Retina (tissue), 1 donor: ENCODE data around the gene DR1.

Experiments used
- DNase-seq: peaks from one replicate; pipeline ENCODE4 v3.0.0-alpha.2; 2016

Gene DR1

DNA sequence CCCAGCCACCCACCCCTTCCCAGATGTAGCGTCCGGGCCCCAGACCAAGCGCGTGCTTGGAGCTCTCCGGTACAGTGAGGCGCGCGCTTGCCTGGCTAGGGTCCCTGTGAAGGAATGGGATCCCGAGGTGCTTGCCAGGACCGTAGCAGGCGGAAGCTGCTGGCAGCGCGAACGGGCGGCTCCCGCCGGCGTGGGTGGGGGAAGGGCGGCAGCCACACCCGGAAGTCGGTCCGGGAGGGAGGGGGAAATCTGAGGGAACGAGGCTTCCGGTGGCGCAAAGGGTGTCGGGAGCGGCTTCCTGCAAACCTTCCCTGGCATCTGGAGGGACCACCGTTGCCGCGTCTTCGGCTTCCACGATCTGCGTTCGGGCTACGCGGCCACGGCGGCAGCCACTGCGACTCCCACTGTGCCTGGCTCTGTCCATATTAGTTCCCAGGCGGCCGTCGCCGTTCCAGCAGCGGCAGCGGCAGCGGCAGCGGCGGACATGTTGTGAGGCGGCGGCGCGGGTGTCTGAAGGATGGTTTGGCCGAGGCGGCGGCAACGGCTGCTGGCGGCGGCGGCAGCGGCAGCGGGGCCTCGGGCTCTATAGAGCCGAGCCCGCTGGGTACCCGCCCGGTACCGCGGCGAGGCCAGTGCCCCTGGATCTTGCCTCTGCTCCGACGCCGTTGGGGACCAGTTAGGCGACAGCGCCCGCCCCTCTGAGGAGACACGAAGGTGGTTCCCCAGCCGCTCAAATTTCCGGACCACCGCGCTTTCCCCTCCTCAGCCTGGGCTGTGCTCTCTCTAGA is at the start of gene DR1:
TSS of gene DR1 (plus strand) at position 275 of the 788 bp plus-strand sequence. CDS start 739 bp downstream, outside the sequence.
- DNase-seq = peak; percentile 97

DNA sequence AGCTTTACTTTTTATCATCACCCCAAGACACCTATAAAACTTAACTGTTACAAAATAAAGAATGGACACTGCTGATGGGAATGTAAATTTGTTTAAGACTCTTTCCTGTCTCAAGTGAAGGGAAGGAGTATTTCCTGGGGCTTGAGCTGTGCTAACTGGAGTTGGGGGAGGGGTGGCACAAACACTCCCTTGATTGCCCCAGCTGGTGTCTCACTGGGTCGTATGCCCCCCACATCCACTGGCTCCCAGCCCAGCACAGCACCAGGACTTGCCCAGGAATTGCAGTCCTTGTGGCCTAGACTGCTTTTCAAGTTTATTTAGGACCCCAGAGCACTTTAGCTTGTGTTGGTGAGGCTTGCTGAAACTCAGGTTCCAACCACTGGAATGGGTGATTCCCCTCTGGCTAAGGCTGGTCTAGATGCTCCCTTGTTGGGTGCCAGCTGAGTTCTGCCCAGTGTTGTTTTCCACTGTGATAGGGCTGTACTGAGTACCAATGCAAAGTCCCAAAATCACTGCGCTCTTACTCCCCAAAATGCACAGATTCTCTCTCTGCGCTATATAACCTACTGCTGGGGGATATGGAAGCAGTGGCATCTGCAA is 49.1 kb upstream of the DR1 start:
- DNase-seq = no peak

DNA sequence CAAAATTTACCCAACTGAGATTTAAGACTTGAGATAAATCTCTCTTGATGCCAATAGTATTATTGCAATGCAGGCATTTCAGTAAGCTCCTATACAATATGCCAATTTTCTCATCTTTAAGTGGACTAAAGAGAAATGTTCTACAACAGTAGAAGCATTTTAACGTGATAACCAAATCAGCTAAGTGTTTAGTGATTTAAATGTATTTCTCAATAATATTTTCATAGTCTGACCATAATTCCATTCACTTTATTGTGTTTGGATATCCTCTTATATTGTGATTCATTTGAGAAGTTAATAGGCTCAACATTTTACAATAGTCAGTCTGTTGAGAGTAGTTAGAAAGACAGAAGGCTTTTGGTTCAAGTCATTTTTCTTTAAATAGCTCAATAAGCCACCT is 44.6 kb upstream of the DR1 start:
- DNase-seq = no peak

DNA sequence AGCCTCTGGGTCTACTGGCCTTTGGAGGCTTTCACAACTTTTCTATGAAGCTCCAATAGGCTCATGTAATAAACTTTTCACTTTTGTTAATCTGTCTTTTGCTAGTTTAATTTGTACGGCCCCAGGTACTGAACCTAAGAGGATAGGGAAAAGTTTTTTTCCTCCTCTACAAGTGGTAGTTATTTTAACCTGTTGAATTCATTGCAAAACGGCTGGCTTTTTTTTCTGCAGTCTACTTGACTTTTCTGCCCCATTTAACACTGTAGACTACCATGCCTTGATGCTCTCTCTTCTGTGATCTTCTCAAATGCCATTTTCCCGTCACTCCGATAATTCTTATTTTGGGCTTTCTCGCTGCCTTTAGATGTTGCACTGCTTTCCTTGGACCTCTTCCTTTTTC is 43.6 kb upstream of the DR1 start:
- no peak for DNase-seq

DNA sequence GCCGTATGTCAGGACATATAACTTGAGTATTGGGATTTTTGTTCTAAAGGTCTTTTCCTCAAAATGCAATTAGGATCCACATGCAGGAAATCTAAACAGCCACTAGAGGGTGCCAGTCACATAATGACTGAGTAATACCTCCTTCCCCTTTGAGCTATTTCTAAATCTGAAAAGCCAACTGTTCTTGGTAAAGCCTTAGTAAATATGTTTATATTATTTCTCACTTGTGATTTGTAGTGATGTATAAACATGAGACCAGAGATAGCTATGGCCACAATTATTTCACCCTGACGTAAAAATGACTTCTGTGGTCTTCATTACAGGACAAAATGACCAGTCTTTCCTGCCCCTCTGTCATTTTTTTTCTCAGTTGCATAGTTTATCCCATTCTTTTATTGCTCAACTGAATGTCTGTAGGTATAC is 41.0 kb upstream of the DR1 start:
- DNase-seq = peak; percentile 35

DNA sequence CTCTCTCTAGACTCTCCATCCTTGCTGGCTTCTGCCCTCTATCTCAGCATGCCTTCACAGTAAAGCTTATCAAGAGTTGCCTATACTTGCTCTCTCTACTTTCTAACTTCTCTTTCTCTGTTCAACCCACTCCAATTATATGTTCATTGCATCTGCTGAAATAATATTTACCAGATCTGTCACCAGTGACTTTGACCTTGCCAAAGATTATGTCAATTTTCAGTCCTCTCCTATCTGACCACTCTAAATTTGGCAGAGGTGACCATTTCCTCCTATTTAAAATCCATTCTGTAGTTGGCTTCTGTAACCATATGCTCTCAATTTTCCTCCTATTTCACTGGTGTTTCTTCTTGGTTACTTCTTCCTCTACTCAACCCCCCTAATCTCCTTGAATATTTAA is 38.8 kb upstream of the DR1 start:
- DNase-seq = no peak

DNA sequence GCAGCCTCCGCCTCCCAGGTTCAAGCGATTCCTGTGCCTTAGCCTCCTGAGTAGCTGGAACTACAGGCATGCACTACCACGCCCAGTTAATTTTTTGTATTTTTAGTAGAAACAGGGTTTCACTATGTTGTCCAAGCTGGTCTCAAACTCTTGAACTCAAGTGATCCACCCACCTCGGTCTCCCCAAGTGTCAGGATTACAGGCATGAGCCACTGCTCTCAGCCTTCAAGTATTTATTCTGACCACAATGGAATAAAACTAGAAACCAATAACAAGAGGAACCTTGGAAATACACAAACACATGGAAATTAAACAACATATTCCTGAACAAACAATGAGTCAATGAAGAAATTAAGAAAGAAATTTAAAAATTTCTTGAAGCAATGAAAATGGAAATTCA is 32.7 kb upstream of the DR1 start:
- DNase-seq = no peak

DNA sequence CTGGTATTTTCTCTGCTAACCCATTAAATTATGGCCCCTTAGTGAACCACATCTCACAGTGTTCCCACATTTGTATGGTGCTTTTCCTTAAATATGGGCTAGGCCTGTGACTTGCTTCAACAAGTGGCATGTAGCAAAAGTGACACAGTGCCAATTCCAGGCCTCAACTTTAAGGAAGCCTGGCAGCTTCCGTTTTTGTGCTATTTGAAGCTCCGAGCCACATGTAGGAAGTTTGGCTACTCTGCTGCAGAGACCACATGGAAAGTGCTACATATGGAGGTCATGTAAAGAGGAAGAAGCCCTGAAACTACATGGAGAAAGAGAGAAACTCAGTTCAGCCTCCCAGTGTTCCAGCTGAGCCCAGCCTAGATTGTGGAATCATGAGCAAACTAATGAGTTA is 28.5 kb upstream of the DR1 start:
- peak; percentile 28 for DNase-seq

DNA sequence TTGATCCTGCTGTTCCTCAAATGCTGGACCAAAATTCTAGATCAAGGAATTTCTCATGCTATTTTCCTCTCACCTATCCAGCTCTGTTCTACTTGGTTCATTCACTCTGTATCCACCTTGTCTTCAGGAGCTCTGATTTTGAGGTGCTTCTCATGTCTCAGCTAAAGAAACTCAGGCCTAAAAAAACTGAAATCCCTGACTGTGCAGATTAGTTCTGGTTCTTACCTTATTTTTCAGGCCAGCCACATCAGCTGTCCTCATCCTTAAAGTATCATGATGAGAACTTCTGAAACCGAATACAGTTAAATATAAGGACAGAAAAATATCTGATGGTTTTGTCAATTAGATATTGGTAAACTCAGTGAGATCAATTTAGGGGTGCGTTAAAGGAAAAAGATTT is 27.8 kb upstream of the DR1 start:
- no peak for DNase-seq

DNA sequence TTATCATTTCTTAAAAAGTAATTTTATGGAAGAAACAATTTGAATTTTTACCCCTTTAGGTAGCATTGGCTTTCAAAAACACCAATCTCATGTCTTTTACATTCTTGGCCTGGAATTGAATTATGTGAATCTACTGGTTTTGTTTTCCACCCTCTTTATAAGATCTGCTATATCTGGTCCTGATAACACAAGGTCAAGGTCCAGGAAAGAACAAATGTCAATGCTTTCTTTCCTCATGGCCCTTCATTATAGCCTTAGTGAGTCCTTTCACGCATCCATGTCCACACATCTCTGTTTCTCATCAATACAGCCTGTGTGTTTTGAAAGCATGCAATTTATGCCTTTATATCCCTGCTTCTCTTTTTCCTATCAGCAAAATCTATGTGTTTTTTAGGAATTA is 24.0 kb upstream of the DR1 start:
- DNase-seq = no peak

DNA sequence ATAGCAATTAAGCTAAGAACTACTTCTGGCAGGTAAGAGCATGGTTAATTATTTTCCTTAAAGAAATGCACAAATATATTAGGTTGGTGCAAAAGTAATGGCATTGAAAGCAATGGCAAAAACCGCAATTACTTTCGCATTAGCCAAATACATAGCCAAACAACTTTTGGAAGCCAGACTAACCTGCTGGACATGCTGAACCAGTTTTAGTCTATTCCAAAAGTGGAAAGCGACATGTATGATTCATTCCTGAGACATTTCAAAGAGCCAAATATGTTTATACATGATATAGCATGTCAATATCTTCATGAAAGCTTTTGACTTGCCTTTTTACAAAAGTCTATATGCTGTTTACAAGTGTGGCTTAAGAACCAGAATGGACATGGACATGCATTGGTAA is 23.4 kb upstream of the DR1 start:
- no peak for DNase-seq

DNA sequence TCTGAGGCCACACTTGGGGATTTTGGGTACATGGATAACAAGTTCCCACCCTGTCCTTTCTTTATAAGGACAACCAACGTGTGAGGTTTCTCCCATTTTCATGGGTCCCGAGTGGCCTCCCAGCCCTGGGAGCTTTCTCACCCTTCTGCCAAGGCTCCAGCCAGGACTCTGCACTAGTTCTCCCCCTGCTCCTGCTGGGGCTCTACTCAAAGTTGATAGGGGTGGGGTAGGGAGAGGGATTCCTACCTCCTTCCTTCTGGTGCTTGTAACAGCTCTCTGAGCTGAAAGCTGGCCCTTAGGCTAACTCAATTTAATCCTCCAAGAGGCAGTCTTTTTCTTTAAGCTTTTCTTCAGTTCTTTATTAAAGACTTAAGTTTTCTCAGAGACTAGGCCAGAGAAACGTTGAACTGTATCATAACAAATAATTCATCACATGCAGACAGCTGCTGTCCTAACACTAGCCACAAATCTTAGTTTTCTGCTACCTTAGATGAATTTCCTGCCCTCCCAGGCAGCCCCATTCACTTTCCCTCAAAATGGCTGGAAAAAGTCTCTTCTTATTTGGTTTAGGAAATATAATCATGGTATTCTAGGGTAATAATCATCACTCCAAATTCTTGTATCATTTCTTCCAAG is 22.4 kb upstream of the DR1 start:
- no peak for DNase-seq

DNA sequence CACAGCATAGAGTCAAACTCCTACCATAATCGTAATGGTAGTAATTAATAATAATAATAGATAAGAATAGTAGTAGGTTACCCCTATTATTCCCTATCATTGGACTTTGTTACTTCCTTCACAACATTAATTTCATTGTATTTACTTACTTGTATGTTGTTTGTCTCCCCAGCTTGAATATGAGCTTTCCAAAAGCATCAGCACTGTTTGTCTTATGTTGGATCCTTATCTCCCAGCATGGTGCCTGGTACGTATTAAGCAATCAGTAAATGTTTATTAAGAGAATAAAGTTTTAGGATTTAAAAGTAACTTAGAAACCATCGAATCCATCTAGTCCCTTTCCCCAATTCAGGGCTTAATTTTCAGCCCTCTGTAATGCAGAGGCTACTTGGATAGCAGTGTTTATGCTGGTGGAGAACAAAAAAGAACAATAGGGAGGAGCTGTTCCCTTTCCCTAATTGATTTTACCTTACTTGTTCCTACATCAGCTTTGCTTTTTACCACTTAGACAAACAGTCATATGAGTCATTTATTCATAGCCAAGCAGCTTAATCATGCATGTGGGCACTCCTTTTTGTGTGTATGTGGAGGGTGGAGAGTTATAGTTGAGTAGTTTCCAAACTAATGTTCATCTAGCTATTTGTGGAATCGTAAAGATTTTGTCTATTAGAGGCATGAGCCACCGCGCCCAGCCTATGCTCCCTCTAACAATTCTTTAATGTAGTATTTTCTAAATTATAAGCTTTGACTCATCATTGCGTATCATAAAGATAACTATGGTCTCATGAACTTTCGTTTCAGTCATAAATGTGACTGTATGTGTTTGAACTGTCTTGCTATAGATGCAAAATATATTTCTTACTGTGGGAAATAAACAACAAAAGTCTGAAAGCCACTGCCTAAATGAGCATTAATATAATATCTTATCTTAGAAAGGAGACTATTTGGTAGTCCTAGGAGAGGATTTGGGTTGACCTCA is 20.9 kb upstream of the DR1 start:
- no peak for DNase-seq

DNA sequence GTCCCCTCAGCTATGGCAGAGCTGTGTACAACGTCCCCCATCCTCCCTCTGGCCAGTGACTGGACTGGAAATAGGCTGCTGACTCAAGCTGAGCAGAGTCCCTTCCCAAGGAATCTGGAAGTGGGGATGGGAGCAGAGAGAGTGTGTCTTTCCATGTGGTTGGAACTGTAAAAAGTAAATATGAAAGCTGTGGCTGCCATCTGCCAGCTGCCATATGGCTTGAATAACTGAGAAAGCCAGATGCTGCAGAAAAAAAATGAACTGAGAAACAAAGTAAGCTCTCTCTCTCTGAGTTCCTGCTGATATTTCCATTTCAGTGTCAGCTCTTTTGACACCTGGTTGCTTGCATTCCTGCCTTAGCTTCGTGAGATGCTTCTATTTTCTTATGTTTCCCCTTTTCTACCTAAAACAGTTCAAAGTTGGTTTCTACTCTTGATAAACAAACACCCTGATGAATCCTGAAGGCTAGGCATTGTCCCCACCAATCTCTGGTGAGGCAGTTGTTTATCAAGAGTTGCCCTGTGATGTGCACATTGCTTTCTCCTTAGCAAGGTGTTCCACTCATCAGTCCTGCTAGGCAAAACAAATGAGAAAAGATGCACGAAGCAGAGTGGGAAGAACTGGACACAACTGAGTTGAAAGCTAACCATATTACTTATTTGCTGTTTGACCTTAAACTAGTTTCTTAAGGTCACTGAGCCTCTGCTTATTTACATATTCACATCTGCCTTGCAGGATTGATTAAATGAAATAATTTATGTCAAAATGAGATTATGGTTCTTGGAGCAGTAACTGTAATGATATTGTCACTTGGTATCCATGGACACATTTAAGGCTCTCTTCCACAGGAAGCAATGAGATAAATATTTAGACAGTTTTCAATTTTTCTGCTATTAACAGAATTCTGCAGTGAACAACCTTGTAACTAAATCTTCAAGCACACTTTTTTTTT is 16.6 kb upstream of the DR1 start:
- peak; percentile 20 for DNase-seq

DNA sequence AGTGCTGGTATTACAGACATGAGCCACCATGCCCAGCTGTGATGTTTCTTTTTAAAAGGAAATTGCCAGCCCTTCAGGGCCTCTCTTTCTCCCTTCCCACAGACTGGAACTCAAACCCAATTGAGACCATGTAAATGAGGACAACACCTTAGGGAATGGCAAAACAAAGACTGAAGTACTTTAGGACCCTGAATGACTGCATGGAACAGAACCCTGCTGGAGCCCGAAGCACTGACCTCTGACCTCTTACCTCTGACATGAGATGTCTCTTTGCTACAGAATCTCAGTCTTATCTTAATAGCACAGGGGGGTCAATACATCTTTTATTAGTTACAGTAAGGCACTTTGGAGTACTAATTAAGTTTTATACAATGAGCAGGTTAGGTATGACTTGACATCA is 15.5 kb upstream of the DR1 start:
- DNase-seq = no peak

DNA sequence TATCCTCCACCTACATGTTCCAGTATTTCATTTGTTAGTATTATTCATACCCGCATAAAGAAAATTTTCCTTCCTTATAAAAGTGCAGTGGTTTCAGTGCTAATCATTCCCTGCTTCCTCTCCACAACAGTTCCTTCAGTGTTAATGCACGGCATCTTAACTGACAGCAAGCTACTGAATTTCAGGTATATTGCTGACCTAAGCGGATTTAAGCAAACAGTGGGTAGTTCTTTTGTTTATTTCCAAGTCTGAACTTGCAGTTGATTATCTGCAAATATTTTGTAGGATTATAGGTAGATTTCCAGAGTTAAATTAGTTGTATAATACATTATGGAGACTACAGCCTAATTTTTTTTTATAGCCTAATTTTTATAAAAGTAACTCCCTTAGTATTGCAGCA is 15.1 kb upstream of the DR1 start:
- no peak for DNase-seq

DNA sequence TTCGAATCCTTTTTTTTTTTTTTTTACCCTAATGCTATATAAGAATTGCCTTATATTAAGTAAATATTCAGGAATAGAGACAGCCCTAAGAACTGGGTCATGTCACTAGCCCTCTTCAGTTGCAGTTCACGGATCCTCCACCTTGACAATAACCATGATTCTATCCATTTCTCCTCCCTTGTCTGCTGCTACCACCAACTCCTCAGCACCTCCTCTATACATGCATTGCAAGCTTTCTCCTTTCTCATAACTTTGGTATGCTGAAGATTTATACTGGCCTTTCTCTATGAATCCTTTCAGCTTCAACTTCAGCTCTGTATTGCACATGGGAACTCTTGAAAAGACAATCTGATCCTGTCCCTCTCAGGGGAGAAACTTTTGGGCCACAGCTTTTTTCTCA is 14.3 kb upstream of the DR1 start:
- DNase-seq = no peak

DNA sequence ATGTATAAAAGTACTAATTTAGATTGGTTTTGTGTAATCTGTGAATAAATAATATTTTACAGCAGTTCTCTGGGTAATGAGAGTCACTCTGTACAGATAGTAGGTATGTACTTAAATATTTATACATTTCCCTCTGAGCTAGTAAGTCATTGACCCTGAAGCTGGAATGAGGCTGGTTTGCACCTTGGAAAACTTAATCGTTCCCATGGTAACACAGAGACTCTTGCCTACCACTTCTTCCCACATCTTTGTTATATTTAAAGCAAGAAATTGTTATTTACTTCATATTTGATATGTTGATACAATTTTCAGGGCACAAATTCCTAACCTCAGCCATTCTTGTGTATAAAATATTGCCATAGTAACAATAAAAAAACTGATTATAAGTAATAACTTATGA is 13.3 kb upstream of the DR1 start:
- DNase-seq = no peak

DNA sequence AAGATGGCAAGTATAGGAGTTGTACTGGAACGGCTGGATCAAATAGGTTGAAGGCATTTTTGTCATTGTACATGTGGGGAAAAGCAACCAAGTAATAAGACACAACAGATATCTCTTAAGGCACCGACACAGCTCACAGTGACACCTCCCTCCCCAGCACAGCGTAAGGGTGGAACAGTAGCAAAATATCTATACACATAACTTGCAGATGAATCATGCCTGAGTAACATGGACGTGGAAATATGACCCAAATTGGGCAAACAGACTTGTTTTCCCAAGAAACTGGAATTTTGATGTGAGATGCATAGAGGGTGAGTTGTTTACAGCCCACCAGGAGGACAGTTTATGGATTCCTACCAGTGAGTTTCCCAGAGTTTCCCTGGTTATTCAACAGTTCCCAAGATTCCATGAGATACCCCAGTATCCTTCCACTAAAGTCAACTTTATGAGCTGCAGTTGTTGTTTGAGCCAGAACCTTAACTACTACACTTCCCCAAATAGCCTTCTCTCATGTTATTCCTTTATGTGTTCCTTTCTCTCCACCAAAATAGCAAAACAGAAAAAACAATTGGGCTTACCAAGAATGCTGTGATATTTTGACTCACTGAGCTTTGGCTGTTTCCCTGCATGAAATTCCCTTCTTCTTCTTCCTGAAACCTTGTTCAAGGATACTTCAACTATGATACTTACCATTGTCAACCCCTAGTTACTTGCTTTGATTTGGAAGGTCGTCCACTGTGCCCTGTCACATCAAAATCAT is 7.1 kb upstream of the DR1 start:
- no peak for DNase-seq

DNA sequence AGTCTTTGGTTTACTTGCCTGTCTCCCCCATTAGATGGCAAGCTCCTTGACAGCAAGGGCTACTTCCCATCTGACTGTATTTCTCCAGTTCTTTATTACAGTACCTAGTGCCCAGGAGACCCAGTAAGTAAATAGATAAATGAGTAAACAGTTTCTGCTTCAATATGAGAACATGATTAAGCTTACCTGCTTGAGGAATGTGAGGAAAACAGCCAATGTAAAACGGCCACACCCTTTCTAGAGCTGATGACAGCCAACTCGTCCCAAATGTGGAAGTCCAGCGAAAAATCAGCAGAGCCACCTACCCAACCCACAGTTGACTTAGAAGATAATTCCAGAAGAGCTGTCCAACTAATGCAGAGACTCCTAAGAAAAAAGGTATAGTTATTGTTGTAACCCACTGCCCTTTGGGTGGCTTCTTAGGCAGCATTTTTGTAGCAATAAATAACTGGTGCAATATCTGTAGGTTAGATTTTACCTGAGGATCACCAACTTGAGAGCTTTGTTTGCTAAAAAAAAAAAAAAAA is 6.5 kb upstream of the DR1 start:
- DNase-seq = no peak

DNA sequence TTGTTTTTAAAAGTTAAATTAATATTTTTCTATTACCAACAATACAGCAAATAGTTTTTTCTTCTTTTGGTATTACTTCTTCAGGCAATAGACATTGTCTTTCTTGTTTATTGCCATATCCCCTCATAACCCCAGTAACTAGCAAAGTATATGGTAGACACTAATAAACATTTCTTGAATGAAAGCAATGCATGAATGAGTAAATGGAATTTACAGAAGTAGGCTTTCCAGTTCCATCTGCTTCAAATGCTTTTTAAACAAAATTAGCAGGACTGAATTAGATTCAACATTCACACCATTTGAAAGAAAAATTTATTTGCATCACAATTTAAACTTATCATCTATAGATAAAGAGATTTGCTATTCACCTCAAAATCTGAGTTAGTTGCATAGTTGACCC is 5.6 kb upstream of the DR1 start:
- no peak for DNase-seq
